Measurements from ENCODE around the gene KCNMA1. TPM values are rescaled to one million over a fixed set of nuclear protein-coding genes. Genes with fewer than 3 reads are reported as not detected.

The KCNMA1 gene
- total RNA-seq, 4 donors from 2014 or later, result 10.1 to 32.6 (median 20.1) TPM

DNA sequence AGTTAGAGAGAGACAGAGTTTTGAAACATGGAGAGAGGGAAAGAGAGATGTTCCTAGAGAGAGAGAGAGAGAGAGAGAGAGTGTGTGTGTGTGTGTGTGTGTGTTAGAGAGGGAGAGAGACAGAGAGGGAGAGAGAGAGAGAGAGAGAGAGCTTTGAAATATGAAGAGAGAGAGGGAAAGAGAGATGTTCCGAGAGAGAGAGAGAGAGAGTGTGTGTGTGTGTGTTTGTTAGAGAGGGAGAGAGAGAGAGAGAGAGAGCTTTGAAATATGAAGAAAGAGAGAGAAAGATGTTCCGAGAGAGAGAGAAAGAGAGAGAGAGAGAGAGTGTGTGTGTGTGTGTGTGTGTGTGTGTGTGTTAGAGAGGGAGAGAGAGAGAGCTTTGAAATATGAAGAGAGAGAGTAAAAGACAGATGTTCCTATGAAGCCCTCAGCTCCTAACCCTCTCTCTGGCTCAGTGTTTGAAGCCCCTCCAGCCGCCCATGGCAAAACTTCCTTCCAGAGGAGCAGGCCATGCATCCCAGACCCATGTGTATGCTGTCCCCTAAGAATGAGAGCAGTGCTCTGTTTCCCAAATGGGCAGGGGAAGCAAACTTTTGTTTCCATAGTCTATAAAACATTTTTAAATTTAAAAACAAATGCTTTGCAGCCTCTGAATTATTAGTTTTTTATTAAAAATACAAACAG, 130.9 kb downstream of the KCNMA1 start:
- ATAC-seq (ENCODE audit: low FRiP score) (no peak), DNase-seq (ENCODE audit: low spot score) (no peak)
- TF ChIP-seq, protein P1, sequence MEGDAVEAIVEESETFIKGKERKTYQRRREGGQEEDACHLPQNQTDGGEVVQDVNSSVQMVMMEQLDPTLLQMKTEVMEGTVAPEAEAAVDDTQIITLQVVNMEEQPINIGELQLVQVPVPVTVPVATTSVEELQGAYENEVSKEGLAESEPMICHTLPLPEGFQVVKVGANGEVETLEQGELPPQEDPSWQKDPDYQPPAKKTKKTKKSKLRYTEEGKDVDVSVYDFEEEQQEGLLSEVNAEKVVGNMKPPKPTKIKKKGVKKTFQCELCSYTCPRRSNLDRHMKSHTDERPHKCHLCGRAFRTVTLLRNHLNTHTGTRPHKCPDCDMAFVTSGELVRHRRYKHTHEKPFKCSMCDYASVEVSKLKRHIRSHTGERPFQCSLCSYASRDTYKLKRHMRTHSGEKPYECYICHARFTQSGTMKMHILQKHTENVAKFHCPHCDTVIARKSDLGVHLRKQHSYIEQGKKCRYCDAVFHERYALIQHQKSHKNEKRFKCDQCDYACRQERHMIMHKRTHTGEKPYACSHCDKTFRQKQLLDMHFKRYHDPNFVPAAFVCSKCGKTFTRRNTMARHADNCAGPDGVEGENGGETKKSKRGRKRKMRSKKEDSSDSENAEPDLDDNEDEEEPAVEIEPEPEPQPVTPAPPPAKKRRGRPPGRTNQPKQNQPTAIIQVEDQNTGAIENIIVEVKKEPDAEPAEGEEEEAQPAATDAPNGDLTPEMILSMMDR (IDR thresholded peaks at IDR 0.05), result no peak

DNA sequence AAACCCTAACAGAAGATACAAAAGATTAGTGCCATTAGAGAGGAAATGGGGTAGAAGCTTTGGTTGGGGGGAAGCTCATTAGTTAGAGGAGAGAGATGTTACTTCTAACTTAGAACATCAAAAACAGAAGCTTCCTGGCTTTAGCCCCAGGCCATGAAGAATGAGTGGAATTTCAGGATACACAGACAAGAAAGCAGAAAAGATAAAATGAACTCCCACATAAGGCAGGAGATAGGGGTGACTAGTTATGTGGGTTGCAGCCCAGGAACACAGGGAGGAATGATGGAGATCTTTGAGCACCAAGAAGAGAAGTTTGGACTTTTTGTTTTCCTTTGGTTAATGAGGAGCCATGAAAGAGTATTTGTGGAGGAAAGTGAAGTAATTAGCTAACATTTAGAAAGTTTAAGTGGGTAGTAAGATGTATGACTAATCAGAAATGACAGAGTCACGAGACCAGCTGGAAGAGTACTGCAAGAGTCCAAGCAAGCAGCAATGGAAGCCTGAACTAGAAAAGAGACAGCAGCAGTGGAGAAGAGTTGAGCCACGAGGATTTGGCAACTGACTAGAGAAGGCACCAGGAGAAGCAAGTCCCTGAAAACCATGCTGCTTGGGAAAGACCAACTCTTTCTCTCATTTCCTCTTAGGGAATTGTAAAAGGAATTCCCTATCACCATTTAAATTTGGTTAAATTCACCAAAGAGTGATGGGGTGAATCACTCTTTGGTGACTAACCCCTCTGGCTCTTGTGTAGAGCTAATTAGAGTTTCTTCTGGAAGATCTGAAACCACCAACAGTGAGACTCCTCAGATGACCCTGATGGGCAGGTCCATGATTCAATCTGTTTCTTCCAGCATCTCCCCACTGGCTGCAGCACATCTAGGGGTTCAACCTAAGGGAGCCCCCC, 131.9 kb downstream of the KCNMA1 start:
- no peak for DNase-seq (ENCODE audit: low spot score)
- peak; percentile 64 for ATAC-seq (ENCODE audit: low FRiP score)
- TF ChIP-seq, protein P1 (IDR thresholded peaks at IDR 0.05), result no peak

DNA sequence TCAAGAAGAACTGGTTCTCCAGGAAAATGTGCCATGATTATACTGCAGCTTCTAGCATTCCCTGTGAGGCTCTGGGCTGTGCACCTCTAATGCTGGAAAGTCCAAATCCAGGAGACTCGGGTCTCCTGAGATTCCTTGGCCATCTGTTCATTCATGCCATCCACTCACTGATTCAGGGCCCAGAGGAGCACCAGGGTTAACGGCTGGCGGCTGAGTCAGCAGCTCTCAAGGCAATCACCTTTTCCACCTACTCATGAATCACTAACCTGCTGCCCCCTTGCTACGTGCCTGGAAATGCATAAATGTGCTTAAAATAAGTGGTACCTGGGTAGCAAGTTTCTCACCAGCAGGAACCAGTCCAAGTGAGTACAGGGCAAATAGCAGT, 132.7 kb downstream of the KCNMA1 start:
- ATAC-seq (ENCODE audit: low FRiP score) (peak; percentile 58), DNase-seq (ENCODE audit: low spot score) (no peak)
- TF ChIP-seq, protein P1 (IDR thresholded peaks at IDR 0.05), result no peak

DNA sequence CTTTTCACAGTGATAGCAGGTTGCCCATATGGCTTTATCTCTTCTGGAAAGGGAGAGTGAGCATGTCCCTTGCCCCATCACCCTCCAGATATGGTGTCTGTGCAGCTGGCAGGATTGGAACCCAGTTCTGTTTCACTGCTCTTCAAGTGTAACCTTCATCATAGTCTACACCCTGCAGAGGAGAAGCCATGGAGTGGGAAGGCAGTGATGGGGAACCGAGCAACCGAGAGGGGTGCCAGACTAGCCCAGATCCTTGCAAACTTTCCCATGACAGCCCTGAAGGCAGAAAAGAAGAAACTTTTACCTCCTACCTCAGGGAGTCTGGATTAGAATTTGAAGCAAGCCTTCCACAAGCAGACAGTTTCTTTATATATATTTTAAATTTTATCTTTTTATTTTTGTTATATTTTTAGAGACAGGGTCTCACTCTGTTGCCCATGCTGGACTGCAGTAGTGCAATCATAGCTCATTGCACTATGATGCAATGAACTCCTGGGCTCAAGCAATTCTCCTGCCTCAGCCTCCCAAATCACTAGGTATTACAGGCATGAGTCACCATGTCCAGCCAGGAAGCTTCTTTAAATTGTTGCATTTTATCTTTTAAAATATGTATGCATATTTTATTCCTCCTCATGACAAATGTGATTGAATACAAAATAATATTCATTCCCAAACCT, 133.3 kb downstream of the KCNMA1 start:
- TF ChIP-seq, protein P1 (IDR thresholded peaks at IDR 0.05), result no peak
- DNase-seq (ENCODE audit: low spot score) (no peak), ATAC-seq (ENCODE audit: low FRiP score) (no peak)

DNA sequence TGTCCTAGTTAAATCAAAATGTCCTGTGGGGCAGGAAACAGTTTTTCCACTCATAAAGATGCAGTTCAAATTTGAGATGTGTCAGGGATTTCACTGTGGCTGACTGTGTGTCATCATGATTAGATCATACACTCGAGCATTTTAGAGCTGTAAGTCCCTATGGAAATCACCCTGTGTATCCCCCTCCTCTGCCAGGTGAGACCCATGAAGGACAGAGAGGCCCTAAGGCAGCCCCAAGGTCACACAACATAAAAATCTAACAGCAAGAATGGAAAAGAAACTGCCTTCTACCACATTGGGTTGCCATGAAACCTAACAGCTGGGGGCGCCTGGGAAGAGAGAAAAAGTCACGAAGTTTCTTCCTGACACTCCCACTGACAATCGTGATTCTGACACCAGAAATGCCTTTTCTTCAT, 135.8 kb downstream of the KCNMA1 start:
- ATAC-seq (ENCODE audit: low FRiP score) (no peak), DNase-seq (ENCODE audit: low spot score) (no peak)
- TF ChIP-seq, protein P1 (IDR thresholded peaks at IDR 0.05), result no peak

DNA sequence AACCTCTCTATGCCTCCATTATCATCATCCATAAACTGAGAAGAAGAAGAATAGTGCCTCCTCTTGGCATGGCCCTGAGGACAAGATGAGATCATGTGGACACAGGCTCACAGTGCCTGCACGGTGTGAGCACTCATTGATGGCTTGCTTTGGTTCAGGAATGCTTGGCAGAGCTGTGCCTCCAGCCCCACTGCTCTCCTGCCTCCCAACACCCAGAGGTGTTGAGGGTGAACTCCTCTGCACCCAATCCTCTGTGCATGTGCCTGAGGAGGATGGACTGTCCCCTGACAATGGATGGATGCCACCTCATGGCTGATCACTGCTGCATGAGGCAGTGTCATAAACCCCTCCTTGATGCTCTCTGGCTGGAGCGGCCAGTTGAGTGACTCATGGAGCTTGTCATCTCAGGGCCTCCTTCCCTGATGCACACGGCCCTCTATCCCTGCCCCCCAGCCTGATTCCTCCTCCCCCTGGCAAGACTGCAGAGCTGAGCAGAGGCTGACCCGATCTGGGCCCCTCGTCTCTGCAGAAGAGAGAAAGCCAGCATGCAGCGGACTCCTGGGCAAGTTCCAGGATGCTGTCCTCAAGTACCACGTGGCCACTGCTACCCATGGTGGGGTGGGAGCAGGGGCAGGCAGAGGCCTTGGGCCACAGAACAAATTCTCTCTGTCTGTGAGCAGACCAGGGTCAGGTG, 136.3 kb downstream of the KCNMA1 start:
- ATAC-seq (ENCODE audit: low FRiP score) (no peak), DNase-seq (ENCODE audit: low spot score) (no peak)
- TF ChIP-seq, protein P1 (IDR thresholded peaks at IDR 0.05), result no peak
